ENCODE results near the gene RALGPS1. TPM values are rescaled to one million over a fixed set of nuclear protein-coding genes. Genes with fewer than 3 reads are reported as not detected.
"Not testable (repeated sequence)": the region's sequence is repeated elsewhere in the genome, so short reads cannot be mapped to it uniquely, and the experiment has no call there.

The RALGPS1 gene
- total RNA-seq, 2 donors from 2014 or later: 7.6 to 18.5 TPM

DNA sequence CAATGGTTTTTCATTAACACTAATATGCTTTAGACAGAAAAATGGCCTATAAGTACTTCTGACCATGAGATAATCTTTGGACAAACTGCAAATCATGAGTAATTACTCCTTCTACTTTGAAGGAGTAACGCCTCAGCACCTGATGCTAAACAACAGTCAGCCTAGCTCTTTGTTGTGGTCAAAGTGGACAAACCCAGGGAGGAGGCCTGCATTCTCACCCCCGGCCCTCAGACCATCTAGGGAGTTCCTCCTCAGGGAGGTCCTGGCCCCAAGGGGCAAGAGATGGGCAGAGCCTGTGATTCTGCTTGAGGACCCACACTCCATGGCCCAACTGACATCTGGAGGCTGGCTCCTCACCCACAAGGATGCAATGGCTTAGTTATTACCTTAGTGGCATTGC lies 256.1 kb downstream of the RALGPS1 start:
- Histone ChIP-seq H3K9me3 (no peaks in the 10 kb centered on the region), H3K4me1 (ENCODE audit: control insufficient read depth in 1 of 2, low read depth in 2 of 2) (no peaks in the 10 kb centered on the region), H3K4me3 (no peak overlapping the region), H3K27ac (no peak overlapping the region), H3K36me3 (no peaks in the 10 kb centered on the region), H3K27me3 (replicated peaks; ENCODE audit: insufficient read depth) (no peaks in the 10 kb centered on the region)
- DNase-seq (ENCODE audit: low spot score): no peak
- ATAC-seq (ENCODE audit: insufficient number of reproducible peaks, low FRiP score, low read depth): no peak
- TF ChIP-seq, protein P1, sequence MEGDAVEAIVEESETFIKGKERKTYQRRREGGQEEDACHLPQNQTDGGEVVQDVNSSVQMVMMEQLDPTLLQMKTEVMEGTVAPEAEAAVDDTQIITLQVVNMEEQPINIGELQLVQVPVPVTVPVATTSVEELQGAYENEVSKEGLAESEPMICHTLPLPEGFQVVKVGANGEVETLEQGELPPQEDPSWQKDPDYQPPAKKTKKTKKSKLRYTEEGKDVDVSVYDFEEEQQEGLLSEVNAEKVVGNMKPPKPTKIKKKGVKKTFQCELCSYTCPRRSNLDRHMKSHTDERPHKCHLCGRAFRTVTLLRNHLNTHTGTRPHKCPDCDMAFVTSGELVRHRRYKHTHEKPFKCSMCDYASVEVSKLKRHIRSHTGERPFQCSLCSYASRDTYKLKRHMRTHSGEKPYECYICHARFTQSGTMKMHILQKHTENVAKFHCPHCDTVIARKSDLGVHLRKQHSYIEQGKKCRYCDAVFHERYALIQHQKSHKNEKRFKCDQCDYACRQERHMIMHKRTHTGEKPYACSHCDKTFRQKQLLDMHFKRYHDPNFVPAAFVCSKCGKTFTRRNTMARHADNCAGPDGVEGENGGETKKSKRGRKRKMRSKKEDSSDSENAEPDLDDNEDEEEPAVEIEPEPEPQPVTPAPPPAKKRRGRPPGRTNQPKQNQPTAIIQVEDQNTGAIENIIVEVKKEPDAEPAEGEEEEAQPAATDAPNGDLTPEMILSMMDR (IDR thresholded peaks at IDR 0.05): no peak

DNA sequence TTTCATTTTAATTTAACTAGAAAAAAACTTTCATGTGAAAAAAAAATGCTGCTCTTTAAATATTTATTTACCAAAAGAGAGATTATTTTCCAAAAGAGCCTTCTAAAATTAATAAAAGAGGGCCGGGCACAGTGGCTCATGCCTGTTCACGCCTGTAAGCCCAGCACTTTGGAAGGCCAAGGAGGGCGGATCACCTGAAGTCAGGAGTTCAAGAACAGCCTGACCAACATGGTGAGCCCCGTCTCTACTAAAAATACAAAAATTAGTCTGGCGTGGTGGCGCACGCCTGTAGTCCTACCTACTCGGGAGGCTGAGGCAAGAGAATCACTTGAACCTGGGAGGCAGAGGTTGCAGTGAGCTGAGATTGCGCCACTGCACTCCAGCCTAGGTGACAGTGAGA lies 256.8 kb downstream of the RALGPS1 start:
- H3K4me1 ChIP-seq (ENCODE audit: control insufficient read depth in 1 of 2, low read depth in 2 of 2); H3K27ac ChIP-seq; H3K4me3 ChIP-seq; DNase-seq (ENCODE audit: low spot score); H3K9me3 ChIP-seq; H3K27me3 ChIP-seq (replicated peaks; ENCODE audit: insufficient read depth); ATAC-seq (ENCODE audit: insufficient number of reproducible peaks, low FRiP score, low read depth); H3K36me3 ChIP-seq: not testable (repeated sequence)

DNA sequence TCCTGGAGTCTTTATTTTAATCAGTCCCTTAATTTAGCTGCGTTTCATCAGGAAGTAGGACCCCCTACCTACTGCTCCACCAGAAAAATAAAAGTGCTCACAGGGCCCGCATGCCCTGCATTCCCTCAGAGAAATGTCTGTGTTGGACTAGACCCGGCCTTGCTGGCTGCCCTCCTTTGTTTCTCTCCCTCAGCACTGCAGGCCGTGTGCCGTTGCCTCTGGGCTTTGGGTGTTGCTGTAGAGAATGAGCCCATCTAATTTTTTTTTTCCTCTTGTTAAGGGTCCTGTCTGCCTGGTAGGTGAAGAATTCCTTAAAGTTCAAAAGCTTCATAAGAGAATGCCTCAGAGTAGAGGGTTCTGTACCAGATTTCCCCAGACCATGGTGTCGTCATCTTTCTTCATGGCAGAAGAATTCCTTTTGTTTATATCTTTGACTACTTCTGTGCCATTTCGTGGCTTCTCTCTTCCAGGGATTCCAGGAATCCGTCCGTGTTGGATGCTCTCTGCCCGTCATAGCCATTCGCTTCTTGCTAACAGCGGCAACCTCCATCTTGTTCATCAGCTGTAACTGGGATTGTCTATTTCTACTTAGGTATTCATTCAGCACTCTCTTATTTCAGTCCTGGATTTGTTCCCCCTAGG lies 257.6 kb downstream of the RALGPS1 start:
- Histone ChIP-seq H3K36me3 (no peaks in the 10 kb centered on the region), H3K4me1 (ENCODE audit: control insufficient read depth in 1 of 2, low read depth in 2 of 2) (no peaks in the 10 kb centered on the region), H3K4me3 (no peak overlapping the region), H3K27me3 (replicated peaks; ENCODE audit: insufficient read depth) (no peaks in the 10 kb centered on the region), H3K27ac (no peak overlapping the region), H3K9me3 (no peaks in the 10 kb centered on the region)
- no peak for DNase-seq (ENCODE audit: low spot score)
- TF ChIP-seq, protein P1 (IDR thresholded peaks at IDR 0.05): no peak
- no peak for ATAC-seq (ENCODE audit: insufficient number of reproducible peaks, low FRiP score, low read depth)

GRCh38 chr9:127173063-127173462 lies 258.5 kb downstream of the RALGPS1 start:
- H3K36me3 ChIP-seq: no peaks in the 10 kb centered on the region
- H3K27ac ChIP-seq: no peak overlapping the region
- TF ChIP-seq, protein P1 (IDR thresholded peaks at IDR 0.05): no peak
- H3K9me3 ChIP-seq: no peaks in the 10 kb centered on the region
- H3K4me1 ChIP-seq (ENCODE audit: control insufficient read depth in 1 of 2, low read depth in 2 of 2): no peaks in the 10 kb centered on the region
- no peaks in the 10 kb centered on the region for H3K27me3 ChIP-seq (replicated peaks; ENCODE audit: insufficient read depth)
- no peak for DNase-seq (ENCODE audit: low spot score)
- ATAC-seq (ENCODE audit: insufficient number of reproducible peaks, low FRiP score, low read depth): no peak
- no peak overlapping the region for H3K4me3 ChIP-seq

GRCh38 chr9:127174386-127175318 lies 260.1 kb downstream of the RALGPS1 start:
- TF ChIP-seq, protein P1 (IDR thresholded peaks at IDR 0.05): no peak
- Histone ChIP-seq H3K9me3 (no peaks in the 10 kb centered on the region), H3K27me3 (replicated peaks; ENCODE audit: insufficient read depth) (no peaks in the 10 kb centered on the region), H3K4me3 (no peak overlapping the region), H3K36me3 (no peaks in the 10 kb centered on the region), H3K4me1 (ENCODE audit: control insufficient read depth in 1 of 2, low read depth in 2 of 2) (peaks cover 7 to 13% of the 10 kb centered on the region in 2 donors), H3K27ac (no peak overlapping the region)
- DNase-seq (ENCODE audit: low spot score) (no peak), ATAC-seq (ENCODE audit: insufficient number of reproducible peaks, low FRiP score, low read depth) (no peak)
